GM12878 (cell line): Measurements from ENCODE around the gene PLTP.

ENCODE experiments used
- TF ChIP-seq, protein P1 (sequence below), 3 experiments: IDR thresholded peaks in 2 of 3; conservative IDR thresholded peaks in 1 of 3; 2 replicates each; pipeline ENCODE4 v1.5.1; 2011; ENCODE audit warnings: low read depth in 3 of 3, low read length in 3 of 3, mild to moderate bottlenecking in 3 of 3, control low read depth in 2 of 3, moderate library complexity in 2 of 3, inconsistent platforms in 1 of 3, mixed read lengths in 1 of 3; ENCODE audit not compliant: control insufficient read depth in 2 of 3, insufficient read depth in 1 of 3; ENCODE audit errors: extremely low read depth in 1 of 3
- TF ChIP-seq, protein P2 (sequence below): IDR thresholded peaks from 2 replicates; pipeline ENCODE4 v1.6.1; 2011; ENCODE audit warnings: low read depth, low read length, improper control_type of control experiment, borderline replicate concordance

DNA sequence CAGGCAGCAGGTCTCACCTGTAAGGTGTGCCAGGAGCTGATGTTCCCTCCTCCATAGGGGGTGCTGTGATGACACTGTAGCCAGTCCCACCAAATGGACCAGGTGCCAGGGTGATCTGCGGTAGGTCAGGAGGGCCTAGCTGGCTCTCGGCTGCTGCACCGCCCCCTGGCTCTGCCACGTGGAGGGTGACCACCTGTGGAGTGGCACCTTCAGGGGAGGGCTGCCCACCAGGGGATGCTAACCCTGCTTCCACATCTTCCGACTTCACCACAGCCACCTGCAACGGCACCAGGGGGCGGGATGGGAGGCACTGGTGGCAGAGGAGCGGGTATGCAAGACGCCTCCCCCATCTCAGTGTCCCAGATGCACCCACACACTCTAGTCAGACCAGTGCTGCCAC is 41.7 kb upstream of the PLTP start:
- TF ChIP-seq, protein P1, sequence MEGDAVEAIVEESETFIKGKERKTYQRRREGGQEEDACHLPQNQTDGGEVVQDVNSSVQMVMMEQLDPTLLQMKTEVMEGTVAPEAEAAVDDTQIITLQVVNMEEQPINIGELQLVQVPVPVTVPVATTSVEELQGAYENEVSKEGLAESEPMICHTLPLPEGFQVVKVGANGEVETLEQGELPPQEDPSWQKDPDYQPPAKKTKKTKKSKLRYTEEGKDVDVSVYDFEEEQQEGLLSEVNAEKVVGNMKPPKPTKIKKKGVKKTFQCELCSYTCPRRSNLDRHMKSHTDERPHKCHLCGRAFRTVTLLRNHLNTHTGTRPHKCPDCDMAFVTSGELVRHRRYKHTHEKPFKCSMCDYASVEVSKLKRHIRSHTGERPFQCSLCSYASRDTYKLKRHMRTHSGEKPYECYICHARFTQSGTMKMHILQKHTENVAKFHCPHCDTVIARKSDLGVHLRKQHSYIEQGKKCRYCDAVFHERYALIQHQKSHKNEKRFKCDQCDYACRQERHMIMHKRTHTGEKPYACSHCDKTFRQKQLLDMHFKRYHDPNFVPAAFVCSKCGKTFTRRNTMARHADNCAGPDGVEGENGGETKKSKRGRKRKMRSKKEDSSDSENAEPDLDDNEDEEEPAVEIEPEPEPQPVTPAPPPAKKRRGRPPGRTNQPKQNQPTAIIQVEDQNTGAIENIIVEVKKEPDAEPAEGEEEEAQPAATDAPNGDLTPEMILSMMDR (IDR thresholded peaks at IDR 0.05 in 2 of 3, conservative IDR thresholded peaks at IDR 0.05 in 1 of 3; ENCODE audit: control insufficient read depth in 2 of 3, extremely low read depth in 1 of 3, insufficient read depth in 1 of 3, low read depth in 3 of 3, low read length in 3 of 3), result no peak
- TF ChIP-seq, protein P2, sequence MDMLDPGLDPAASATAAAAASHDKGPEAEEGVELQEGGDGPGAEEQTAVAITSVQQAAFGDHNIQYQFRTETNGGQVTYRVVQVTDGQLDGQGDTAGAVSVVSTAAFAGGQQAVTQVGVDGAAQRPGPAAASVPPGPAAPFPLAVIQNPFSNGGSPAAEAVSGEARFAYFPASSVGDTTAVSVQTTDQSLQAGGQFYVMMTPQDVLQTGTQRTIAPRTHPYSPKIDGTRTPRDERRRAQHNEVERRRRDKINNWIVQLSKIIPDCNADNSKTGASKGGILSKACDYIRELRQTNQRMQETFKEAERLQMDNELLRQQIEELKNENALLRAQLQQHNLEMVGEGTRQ, result no peak
